ENCODE measurements around the gene CIRBP.

The CIRBP gene

DNA sequence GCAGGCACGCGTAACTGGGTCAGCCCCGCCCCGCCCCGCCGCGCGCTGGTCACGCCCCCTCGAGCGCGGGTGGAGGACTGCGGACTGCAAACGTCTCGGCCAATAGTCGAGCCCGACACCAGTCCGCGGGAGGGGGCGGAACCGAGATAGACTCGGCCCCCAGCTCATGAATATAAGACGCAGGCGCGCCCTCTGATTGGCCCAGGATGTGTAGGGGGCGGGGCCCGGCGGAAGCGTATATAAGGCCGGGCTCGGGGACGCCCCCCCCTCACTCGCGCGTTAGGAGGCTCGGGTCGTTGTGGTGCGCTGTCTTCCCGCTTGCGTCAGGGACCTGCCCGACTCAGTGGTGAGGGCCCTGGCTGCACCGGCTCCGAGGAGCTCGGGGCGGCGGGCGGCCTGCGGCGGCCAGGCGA is at the start of gene CIRBP:
Gene CIRBP (plus strand): TSS at position 268 of the 413 bp plus-strand sequence. CDS start 1,602 bp downstream, outside the sequence.
- no peak for TF ChIP-seq GATA1 (IDR thresholded peaks at IDR 0.05; ENCODE audit: low read depth, low read length)
- peak; percentile 98 for TF ChIP-seq POLR2A (IDR thresholded peaks at IDR 0.05; ENCODE audit: low read length)
- peak; percentile 100 for DNase-seq

- TF ChIP-seq POLR2A (IDR thresholded peaks at IDR 0.05; ENCODE audit: low read length) = no peak
- no peak for TF ChIP-seq GATA1 (IDR thresholded peaks at IDR 0.05; ENCODE audit: low read depth, low read length)
- DNase-seq = no peak
Observed at GRCh38 chr19:1219786-1220476, 49.2 kb upstream of the CIRBP start.

- no peak for DNase-seq
- no peak for TF ChIP-seq POLR2A (IDR thresholded peaks at IDR 0.05; ENCODE audit: low read length)
- TF ChIP-seq GATA1 (IDR thresholded peaks at IDR 0.05; ENCODE audit: low read depth, low read length) = no peak
Observed at GRCh38 chr19:1220477-1220930, 48.6 kb upstream of the CIRBP start.

- TF ChIP-seq POLR2A (IDR thresholded peaks at IDR 0.05; ENCODE audit: low read length) (no peak), GATA1 (IDR thresholded peaks at IDR 0.05; ENCODE audit: low read depth, low read length) (no peak)
- peak; percentile 40 to 47 for DNase-seq
Observed at GRCh38 chr19:1220976-1221903, 47.9 kb upstream of the CIRBP start.

DNA sequence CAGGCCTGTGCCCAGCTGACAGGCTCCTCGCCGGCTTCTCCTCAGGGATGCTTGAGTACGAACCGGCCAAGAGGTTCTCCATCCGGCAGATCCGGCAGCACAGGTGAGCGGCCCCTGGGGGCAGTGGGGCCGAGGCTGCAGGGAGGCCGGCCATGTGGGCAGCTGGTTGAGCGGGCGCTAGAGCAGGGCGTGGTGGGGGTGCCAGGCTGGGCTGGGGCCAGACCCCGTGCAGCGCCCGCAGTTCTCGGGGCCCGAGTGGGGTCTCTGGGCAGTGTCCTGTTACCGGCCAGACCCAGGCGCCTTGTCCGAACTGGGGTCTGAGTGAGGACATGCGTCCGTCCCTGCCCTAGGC is 47.3 kb upstream of the CIRBP start:
- TF ChIP-seq POLR2A (IDR thresholded peaks at IDR 0.05; ENCODE audit: low read length) (no peak), GATA1 (IDR thresholded peaks at IDR 0.05; ENCODE audit: low read depth, low read length) (no peak)
- no peak for DNase-seq

DNA sequence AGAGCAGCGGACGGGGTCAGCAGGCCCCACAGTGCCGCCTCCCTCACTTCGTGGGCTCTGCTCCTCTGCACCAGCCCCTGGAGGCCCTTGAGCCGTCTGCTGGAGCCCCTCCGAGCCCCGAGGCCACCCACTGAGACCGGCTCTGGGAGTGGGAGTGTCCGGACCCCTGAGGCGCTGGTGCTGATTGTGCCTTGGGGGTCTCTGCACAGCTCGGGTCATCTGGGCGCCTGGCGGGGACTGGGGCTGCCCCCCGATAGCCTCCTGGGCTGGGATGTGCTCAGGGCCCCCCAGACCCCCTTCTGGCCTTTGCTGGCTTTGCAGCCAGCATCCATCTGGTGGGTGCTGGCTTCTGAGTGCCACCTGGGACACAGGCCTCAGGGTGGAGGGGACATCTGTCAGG is 46.7 kb upstream of the CIRBP start:
- no peak for DNase-seq
- no peak for TF ChIP-seq GATA1 (IDR thresholded peaks at IDR 0.05; ENCODE audit: low read depth, low read length)
- TF ChIP-seq POLR2A (IDR thresholded peaks at IDR 0.05; ENCODE audit: low read length) = no peak

DNA sequence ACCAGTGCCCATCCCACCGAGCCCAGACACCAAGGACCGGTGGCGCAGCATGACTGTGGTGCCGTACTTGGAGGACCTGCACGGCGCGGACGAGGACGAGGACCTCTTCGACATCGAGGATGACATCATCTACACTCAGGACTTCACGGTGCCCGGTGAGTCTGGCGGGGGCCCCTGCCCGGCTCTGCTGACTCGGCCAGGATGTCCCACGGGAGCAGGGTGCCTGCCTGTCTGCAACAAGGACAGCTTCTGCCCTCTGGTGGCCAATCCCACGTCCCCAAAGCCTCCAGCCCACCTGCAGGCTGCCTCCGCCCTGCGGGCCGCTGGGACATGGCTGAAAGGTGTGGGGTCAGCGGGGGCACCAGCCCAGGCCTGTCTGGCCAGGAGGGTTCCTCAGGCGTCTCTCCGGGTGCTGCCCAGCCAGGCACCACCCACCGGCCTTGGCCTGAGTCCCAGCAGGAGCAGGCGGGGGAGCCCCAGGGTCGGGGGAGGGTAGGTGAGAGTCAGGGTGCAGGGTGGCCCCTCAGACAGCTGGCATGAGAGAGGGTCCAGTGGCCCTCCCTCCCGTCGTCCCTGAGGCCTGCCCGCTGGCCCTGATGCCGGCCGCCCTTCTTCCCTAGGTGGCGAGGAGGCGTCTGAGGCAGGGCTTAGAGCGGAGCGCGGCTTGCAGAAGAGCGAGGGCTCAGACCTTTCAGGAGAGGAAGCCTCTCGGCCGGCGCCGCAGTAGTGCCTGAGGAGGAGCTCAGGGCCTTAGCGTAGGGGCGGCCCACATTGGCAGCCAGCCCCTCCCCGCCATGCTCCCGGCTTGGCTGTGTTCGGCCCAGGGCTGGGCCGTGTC is 45.9 kb upstream of the CIRBP start:
- TF ChIP-seq GATA1 (IDR thresholded peaks at IDR 0.05; ENCODE audit: low read depth, low read length) (no peak), POLR2A (IDR thresholded peaks at IDR 0.05; ENCODE audit: low read length) (no peak)
- DNase-seq = peak; percentile 43 to 59

DNA sequence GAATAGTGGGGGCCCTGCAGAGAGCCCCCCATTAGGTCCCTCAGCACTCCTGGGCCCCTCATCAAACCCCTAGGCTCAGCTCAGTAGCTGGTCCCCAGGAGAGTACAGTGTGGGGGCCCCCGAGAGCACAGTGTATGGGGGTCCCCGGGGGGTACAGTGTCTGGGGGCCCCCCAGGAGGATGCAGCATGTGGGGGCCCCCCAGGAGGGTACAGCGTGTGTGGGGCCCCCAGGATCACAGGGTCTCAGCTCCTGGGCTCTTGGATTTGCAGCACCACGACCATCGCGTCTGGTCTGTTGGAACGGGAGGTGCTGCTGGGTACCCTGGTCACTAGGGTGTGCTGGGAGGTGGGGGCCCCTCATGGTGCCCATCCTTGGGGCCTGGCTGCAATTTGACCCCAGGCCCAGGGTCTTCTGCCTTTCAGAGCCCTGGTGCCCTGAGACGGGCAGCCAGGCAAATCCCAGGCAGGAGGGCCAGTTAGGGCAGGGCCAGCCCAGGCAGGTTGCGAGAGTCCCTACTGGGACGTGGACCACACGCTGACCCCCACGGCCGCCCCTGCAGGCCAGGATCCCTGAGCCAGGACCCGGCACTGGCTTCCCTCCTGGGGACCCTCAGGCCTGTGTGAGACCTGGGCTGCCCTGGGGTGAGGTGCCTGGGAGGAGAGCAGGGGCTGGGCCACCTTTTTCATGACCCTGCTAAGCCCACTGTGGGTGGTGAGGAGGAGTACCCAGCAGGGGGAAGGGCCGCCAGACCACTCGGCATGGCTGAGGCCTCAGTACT is 44.9 kb upstream of the CIRBP start:
- no peak for DNase-seq
- TF ChIP-seq GATA1 (IDR thresholded peaks at IDR 0.05; ENCODE audit: low read depth, low read length) (no peak), POLR2A (IDR thresholded peaks at IDR 0.05; ENCODE audit: low read length) (no peak)

DNA sequence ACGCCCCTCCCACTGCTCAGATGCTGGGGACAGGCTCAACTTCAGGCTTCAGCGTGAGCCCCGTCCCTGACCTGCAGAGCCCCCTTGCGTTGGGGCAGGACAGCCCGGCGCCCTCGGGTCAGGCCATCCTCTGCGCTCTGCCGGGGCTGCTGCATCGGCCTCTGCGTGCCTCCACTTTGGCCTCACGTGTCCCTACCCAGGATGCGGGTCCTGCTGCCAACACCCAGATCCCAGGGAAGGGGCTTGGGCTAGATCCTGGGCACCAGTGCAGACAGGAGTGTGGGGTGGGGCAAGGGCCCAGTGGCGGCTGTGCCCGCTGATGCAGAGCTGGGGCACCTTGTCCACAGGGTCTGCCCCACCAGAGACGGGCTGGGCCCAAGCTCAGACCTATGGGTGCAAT is 44.3 kb upstream of the CIRBP start:
- DNase-seq = no peak
- no peak for TF ChIP-seq GATA1 (IDR thresholded peaks at IDR 0.05; ENCODE audit: low read depth, low read length)
- no peak for TF ChIP-seq POLR2A (IDR thresholded peaks at IDR 0.05; ENCODE audit: low read length)

- no peak for DNase-seq
- no peak for TF ChIP-seq GATA1 (IDR thresholded peaks at IDR 0.05; ENCODE audit: low read depth, low read length)
Observed at GRCh38 chr19:1225440-1226226, 43.5 kb upstream of the CIRBP start.

DNA sequence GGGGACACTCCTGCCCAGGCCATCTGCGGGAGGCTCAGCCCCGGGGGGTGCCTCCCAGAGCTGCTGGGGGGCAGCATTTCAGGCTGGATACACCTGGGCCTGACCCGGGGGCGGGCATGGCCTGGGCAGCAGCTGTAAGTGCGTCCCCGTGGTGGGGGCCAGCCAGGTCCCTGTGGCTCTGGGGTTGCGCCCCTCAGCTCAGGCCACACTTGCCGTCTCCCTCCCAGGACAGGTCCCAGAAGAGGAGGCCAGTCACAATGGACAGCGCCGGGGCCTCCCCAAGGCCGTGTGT is 43.0 kb upstream of the CIRBP start:
- no peak for TF ChIP-seq GATA1 (IDR thresholded peaks at IDR 0.05; ENCODE audit: low read depth, low read length)
- TF ChIP-seq POLR2A (IDR thresholded peaks at IDR 0.05; ENCODE audit: low read length) = no peak
- no peak for DNase-seq

DNA sequence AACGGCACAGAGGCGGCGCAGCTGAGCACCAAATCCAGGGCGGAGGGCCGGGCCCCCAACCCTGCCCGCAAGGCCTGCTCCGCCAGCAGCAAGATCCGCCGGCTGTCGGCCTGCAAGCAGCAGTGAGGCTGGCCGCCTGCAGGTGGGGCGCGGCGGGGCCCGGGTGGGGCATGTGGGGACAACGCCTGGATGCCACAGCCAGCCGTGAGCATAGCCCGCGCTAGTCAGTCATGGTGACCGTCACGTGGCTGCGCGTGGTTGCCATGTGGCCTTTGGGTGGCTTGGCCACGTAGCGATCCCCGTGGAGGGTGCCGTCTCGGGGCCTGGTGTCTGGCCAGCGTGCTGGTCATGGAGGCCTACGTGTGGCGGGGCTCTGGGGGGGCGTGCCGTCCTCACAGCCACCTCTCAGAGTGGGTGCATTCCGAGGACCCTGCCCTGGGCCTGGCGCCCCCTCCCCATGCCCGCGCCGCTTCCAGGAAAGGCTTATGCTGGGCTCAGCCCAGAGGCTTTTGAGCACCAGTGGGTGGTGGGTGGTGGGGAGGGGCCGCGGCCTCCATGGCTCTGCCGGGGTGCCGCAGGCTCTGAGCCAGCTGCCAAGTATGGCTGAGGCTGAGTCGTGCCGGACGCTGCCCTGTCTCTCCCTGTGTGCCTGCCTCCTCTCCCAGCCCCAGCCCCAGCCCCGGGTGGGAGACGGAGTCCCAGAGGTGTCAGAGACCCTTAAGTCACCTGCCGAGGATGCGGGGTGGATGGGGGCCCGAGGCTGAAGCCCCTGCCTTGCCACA is 42.4 kb upstream of the CIRBP start:
- DNase-seq = no peak
- no peak for TF ChIP-seq GATA1 (IDR thresholded peaks at IDR 0.05; ENCODE audit: low read depth, low read length)
- no peak for TF ChIP-seq POLR2A (IDR thresholded peaks at IDR 0.05; ENCODE audit: low read length)
